ENCODE data around the gene TLE7. TPM values are rescaled to one million over a fixed set of nuclear protein-coding genes. Genes with fewer than 3 reads are reported as not detected.

TLE7 gene
- total RNA-seq, 1 donor from 2014 or later: not detected

DNA sequence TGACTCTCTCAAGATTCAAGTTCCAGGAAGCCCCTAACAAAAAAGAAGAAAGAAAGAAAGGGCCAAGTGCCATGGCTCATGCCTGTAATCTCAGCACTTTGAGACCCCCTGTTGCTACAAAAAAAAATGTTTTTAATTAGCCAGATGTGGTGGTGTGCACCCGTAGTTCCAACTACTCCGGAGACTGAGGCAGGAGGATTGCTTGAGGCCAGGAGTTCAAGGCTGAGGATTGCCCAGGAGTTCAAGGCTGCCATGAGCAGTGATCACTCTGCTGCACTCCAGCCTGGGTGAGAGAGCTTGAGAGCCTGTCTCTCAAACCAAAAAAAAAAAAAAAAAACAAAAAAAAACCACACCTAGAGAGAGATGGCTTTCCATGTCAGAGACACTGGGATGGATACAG lies 18.8 kb downstream of the TLE7 start:
- H3K27me3 Mint-ChIP-seq: peaks cover 65% of the 10 kb centered on the region
- H3K4me1 Mint-ChIP-seq (ENCODE audit: unreplicated experiment): peaks cover 8% of the 10 kb centered on the region
- no peaks in the 10 kb centered on the region for H3K36me3 Mint-ChIP-seq
- no peak overlapping the region for H3K4me3 Mint-ChIP-seq
- TF ChIP-seq, protein P1, sequence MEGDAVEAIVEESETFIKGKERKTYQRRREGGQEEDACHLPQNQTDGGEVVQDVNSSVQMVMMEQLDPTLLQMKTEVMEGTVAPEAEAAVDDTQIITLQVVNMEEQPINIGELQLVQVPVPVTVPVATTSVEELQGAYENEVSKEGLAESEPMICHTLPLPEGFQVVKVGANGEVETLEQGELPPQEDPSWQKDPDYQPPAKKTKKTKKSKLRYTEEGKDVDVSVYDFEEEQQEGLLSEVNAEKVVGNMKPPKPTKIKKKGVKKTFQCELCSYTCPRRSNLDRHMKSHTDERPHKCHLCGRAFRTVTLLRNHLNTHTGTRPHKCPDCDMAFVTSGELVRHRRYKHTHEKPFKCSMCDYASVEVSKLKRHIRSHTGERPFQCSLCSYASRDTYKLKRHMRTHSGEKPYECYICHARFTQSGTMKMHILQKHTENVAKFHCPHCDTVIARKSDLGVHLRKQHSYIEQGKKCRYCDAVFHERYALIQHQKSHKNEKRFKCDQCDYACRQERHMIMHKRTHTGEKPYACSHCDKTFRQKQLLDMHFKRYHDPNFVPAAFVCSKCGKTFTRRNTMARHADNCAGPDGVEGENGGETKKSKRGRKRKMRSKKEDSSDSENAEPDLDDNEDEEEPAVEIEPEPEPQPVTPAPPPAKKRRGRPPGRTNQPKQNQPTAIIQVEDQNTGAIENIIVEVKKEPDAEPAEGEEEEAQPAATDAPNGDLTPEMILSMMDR (conservative IDR thresholded peaks at IDR 0.05): no peak
- H3K27ac Mint-ChIP-seq: no peak overlapping the region
- DNase-seq (ENCODE audit: extremely low spot score, unreplicated experiment): no peak
- H3K9me3 Mint-ChIP-seq: no peaks in the 10 kb centered on the region

DNA sequence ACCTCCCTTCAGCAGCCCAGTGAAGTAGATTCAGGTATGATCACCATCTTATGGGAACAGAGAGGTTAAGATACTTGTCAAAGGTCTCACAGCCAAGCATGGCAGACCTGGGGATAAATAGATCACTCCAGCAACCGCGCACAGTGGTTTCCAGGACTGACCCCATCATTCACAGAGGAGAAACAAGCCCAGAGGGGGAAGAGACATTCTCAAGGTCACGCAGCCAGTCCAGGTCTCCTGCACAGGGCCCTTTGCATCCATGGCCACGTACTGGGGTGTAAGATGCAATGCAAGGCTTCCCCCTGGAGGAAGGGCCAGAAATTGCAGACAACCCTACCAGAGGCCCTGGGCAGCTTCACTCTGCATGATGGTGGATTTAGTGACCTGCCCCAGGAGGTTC lies 19.9 kb downstream of the TLE7 start:
- no peak overlapping the region for H3K27ac Mint-ChIP-seq
- TF ChIP-seq, protein P1 (conservative IDR thresholded peaks at IDR 0.05): peak; percentile 54
- H3K4me1 Mint-ChIP-seq (ENCODE audit: unreplicated experiment): peaks cover 8% of the 10 kb centered on the region
- no peaks in the 10 kb centered on the region for H3K9me3 Mint-ChIP-seq
- no peak overlapping the region for H3K4me3 Mint-ChIP-seq
- H3K36me3 Mint-ChIP-seq: no peaks in the 10 kb centered on the region
- DNase-seq (ENCODE audit: extremely low spot score, unreplicated experiment): no peak
- peaks cover 66% of the 10 kb centered on the region for H3K27me3 Mint-ChIP-seq

DNA sequence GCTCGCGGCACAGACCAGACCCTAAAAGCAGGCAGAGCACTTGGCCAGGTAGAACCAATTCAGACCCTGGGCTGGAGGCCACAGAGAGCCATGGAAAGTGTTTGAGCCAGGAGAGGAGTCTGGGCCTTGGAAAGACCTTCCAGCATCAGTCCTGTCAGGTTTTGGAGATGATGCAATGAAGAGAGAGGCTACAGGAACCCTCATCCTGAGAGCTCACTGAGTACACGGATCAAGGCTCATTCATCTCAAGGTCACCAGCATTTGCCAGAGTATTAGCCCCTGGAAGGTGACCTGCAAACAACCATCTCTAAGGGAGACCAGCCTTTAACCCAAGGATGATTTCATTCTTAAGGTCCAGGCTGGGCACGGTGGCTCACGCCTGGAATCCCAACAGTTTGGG lies 27.8 kb downstream of the TLE7 start:
- Mint-ChIP-seq H3K27ac (no peak overlapping the region), H3K36me3 (no peaks in the 10 kb centered on the region)
- TF ChIP-seq, protein P1 (conservative IDR thresholded peaks at IDR 0.05): no peak

DNA sequence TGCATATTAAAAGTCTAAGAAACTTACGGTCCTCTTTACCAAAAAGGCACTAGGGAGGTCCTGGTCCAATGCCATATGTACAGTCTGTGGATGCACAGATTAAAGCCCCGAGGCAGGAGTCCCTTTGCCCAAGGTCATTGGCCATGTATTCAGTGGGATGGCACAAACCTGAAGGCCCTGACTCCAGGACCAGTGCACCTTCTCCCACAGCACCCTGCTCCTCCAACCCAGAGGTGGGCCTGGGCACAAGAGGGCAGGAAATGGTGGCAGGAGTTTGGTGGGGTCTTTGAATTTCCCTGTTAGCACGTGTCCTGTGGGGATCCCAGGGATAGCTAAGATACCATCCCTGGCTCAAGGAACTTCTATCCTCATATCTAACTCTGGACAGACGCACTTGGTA lies 28.5 kb downstream of the TLE7 start:
- Mint-ChIP-seq H3K27ac (no peak overlapping the region), H3K36me3 (no peaks in the 10 kb centered on the region), H3K4me1 (ENCODE audit: unreplicated experiment) (peaks cover 6% of the 10 kb centered on the region), H3K27me3 (peaks cover 46% of the 10 kb centered on the region), H3K9me3 (no peaks in the 10 kb centered on the region), H3K4me3 (no peak overlapping the region)
- TF ChIP-seq, protein P1 (conservative IDR thresholded peaks at IDR 0.05): no peak
- no peak for DNase-seq (ENCODE audit: extremely low spot score, unreplicated experiment)

More for the DNA sequence above, 27.8 kb downstream of the TLE7 start:
- DNase-seq (ENCODE audit: extremely low spot score, unreplicated experiment): no peak
- H3K27me3 Mint-ChIP-seq: peaks cover 49% of the 10 kb centered on the region
- peaks cover 6% of the 10 kb centered on the region for H3K4me1 Mint-ChIP-seq (ENCODE audit: unreplicated experiment)
- no peak overlapping the region for H3K4me3 Mint-ChIP-seq
- H3K9me3 Mint-ChIP-seq: no peaks in the 10 kb centered on the region

DNA sequence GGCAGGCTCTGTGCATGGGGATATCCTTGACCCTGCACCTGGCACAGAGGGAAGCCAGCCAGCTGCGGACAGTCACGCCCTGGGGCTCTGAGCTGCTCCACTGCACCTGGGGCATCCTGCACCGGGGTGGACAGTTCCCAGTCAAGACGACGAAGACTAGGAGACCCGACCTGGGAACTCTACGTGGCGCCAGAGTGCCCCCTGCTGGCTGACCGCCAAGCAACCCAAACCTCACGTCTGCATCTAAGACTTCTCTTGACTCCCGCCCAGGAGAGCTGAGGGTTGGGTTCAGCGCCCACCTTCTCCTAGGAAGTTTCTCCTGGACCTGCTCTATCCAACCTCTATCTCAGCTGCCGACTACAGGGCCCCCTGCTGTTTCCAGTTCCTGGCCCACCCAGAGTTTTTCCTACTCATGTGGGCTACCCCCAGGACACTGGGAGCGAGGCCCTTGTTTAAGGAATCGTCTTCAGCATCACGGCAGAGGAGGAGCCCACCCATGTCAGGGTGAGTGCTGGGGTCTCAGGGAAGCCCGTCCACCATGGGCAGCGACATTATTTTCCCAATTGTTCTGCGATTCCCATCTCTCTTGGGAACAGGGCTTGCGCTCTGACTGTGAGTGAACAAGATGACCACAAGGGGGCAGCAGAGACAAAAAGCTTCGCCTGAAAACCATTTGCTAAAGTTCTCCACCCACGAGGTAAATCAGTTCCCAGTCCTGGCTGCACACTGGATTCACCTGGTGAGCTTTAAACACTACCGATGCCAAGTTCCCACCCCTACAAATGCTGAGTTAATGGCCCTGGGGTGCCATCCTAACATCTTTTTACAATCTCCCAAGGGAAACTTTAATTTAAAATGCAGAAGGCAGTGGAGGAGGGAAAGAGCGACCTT lies 29.3 kb downstream of the TLE7 start:
- peak; percentile 78 for DNase-seq (ENCODE audit: extremely low spot score, unreplicated experiment)
- Mint-ChIP-seq H3K4me1 (ENCODE audit: unreplicated experiment) (peaks cover 6% of the 10 kb centered on the region), H3K4me3 (peak overlapping the region; percentile 59), H3K36me3 (no peaks in the 10 kb centered on the region), H3K27me3 (peaks cover 47% of the 10 kb centered on the region), H3K9me3 (no peaks in the 10 kb centered on the region), H3K27ac (no peak overlapping the region)
- TF ChIP-seq, protein P1 (conservative IDR thresholded peaks at IDR 0.05): peak; percentile 89
